KG1 (cell line): ENCODE measurements around the gene DPP6.
A peak's percentile ranks its signal among the peaks of the same experiment; 100 is the strongest.

Experiments
- DNase-seq: peaks from one replicate; lab custom pipeline; 2025; lab: John Stamatoyannopoulos, UW

The DPP6 gene

DNA sequence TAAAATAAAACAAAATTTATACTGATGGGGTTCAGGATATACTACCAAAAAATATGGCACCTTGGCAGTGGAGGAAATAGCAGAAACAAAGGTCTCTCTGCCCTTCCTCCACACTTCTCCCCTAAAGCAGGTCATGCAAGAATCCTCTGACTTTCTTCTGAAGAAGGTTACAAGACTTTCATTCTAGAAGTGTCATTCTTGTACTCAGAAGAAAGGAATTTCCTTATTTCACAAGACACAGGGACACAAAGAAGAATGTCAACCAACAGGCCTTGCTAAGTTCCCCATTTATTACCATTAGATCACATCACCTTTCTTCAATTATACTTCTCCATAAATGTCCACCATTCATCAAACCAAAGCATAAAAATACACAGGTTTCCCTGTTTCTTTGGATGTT lies 480.6 kb downstream of the DPP6 start:
- peak; percentile 0 for DNase-seq

DNA sequence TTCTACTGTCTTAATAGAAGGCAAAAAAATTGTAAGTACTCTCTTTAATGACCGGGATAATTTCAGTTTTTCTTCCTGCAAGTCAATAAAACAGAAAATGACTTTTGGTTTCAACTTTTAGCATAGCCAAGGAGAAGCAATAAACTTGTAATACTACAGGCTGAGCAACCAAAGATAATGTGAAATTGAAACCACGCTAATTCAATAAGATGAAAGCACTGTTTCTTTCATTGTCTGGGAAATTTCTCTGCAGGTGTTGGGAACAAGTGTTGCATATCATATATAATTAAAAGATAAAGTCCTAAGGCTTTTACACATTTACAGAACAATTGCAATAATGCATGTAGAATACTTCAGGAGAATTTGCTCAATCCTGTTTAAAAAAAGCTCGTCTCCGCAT lies 488.4 kb downstream of the DPP6 start:
- DNase-seq: no peak

DNA sequence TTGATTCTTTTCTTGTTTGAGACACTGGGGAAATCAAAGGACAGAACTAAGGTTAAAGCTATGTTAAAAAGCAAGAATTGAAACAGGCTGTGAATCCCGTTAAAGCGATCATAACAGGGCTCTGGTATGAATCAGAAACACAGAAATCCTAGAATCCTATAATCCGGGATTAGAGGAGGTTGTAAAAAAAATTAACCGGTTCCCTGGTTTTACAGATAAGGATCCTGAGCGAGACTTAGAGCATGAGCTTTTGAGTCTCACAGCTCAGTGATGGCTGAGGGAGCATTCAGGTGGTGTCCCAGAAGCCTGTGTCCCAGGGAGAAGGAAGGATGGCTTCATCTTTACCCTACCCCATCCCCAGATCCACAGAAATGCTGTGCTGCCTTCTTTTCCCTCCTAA lies 489.4 kb downstream of the DPP6 start:
- no peak for DNase-seq

DNA sequence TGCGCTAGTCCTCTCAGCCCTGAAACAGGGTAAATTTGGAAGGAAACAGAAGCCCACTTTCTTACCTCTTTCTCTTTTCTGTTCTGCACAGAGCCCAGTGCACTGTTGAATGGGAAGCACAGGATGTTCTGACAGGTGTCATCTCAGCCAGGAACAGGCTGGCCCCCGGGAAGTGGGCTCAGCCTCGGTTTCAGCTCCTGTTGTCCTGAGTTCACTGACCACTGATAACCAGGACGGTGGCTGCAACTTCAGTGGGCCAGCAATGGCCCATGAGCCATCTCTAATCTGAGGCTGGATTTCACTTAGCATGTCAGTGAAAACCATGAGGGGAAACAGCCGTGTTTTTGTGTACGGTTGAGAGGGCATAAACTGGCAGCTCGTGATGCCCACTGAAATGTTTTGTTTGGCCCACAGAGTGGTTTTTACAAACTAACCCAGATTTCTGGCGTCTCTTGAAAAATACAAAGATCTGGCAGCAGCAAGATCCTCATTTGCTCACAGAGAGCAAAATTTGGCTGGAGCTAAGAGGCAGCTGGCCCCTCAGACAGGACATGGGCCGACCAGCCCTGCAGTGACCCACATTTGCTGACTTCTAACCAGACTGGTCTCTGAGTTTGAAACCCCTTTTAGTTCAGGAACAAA lies 494.9 kb downstream of the DPP6 start:
- no peak for DNase-seq

DNA sequence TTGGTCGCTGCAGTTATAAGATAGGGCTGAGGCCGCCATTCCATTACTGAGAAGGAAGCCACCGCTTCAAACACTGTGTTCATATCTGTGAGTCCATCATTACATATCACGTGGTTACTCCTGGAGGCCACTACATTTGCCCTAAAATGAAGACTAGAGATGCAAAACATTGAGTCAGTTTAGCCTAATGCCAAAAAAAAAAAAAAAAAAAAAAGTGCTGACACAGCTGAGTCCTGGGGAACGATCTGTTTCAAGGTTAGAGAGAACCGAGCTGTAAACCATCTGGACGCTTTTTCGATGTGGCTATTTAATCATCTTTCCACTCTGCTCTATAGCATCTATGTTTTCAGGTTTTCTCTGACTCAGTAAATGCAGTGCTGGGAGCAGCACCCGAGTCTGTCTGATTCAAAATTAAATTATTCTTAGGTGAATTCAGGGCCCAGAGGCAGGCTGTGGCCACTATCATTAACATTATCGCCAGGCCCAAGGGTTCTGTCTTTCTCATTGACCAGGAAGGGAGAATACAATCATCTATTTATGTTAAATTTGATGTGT lies 501.6 kb downstream of the DPP6 start:
- DNase-seq: no peak

DNA sequence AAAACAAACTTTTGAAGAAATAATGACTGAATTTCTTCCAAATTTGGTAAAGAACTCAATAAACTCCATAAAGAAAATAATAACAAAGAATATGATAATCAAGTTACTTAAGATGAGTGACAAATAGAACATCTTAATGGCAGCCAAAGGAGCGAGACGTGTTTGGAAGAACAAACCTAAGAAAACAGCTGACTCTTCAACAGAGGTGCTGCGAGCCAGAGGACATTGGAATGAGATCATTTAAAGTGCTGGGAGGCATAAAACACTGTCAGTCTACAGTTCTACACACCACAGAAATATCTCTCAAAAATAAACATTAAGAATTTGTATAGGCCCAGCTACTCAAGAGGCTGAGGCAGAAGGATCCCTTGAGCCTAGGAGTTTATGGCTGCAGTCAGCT lies 507.3 kb downstream of the DPP6 start:
- DNase-seq: no peak

DNA sequence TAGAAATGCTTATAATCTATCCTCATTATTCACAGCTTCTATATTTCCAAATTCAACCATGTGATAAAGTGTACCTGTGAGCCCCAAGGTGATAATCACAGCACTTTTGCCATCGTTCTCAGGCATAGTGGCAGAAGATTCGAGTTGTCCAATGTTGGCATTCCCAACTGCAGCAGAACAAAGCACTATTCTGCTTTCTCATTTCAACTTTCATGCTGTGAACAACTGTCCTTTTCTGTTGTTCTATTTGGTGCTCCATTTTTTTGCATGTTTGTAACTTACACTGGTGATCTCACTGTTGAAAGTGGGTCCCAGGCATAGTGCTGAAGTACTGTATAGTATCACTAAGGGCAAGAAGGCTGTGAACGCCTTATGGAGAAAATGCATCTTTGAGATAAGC lies 512.5 kb downstream of the DPP6 start:
- DNase-seq: no peak

DNA sequence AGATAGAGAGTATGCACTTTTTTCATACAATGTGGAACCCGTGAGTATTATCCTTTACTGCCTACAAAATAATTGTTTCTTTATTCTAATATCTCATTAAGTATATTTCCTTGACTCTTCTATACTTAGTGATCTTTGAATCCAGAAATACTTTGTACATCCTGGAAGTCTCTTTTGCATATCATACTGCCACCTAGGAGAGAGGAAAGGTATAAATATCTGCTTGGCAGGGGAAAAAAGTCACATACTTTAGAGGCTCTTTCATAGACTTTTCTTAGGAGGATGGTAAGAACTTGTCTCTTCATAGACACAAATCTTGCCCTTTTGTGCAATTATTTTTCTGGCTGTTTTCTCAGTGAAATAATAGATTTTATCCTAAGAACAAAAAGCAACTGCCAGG lies 514.7 kb downstream of the DPP6 start:
- DNase-seq: no peak

DNA sequence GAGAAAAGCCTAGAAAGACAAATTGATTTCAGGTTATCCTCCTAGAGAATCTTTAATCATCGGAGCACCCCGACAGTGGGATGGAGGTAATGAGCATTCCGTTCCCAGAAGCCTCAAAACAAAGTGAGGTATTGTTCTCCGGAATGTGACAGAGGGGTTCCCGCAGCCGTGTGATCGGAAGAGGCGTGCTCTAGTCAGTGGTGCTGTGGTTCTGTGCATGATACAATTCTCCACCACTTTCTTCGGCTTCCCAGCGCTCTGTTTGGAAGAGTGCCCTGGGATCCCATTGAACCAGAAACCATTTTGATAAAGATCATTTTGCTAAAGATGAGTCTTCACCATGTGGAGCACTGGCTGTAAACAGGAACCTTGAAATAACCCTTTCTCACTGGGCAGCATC lies 516.1 kb downstream of the DPP6 start:
- no peak for DNase-seq

DNA sequence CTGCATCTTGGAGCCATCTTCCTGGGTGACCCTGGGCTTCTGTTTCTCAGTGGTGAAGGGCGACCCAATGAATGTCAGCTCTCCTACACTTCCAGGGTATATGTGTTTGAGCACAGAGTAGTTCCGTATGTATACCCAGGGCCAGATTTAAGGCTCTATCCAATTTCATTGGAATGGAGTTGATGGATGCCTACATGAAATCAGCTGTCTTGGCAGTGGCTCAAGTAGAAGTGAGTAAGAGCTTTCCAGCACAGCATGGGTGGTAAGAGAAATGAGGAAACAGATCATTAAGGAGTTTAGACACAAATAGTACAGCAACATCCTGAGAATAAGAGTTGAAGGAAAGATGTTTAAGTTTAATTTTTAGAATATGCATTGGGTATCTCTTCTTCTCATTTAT lies 517.7 kb downstream of the DPP6 start:
- no peak for DNase-seq

DNA sequence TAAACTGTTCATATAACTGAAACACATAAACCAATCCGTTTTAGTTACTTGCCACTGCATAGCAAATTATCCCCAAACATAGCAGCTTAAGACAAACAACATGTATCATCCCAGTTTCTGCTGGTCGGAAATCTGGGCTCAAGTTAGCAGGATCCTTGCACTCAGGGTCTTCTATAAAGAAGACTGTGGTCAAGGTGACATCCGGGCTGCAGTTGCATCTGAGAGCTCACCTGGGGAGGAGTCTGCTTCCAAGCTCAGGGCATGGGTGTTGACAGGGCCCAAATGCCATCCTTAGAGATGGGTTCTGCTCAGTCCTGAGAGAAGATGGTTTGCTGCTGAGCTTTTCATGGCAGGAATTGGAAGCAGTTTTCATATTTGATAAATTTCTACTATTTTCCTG lies 519.6 kb downstream of the DPP6 start:
- DNase-seq: no peak

DNA sequence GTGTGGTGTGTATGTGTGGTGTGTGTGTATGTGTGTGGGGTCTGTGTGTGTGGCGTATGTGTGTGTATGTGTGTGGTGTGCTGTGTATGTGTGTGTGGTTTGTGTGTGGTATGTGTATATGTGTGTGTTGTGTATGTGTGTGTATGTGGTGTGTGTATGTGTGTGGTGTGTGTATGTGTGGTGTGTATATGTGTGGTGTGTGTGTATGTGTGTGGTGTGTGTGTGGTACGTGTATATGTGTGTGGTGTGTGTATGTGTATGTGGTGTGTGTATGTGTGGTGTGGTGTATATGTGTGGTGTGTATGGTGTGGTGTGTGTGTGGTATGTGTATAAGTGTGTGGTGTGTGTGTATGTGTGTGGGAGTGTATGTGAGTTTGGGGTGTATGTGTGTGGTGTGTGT lies 522.0 kb downstream of the DPP6 start:
- DNase-seq: no peak

DNA sequence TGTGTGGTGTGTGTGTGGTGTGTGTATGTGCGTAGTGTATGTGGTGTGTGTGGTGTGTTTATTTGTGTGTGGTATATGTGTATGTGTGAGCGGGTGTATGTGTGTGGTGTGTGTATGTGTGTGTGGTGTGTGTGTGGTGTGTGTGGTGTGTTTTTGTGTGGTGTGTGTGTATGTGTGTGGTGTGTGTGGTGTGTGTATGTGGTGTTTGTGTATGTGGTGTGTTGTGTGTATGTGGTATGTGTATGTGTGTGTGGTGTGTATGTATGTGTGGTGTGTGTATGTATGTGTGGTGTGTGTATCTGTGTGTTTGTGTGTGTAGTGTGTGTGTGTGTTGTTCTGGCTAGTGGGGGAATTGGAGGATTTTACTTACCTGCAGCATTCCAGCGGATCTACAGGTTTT lies 523.3 kb downstream of the DPP6 start:
- DNase-seq: no peak

DNA sequence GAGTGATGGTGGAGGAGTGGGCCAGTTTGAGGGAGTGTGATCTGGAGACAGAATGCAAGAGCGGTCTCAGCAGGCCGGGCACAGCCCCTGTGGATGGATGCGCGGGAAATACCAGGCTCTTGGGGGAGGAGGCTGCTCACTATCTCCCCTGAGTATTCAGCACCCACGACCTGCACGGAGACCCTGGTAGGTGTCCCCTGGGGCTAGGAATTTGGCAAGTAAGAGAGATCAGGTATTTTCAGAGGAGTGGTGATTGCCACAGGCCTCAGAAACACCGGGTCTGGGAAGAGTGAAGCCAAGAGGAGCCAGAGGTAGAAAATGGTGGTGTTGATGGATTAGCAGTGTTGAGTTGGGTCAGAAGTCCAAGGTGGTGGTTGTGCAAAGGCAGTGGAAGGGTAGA lies 524.4 kb downstream of the DPP6 start:
- no peak for DNase-seq

DNA sequence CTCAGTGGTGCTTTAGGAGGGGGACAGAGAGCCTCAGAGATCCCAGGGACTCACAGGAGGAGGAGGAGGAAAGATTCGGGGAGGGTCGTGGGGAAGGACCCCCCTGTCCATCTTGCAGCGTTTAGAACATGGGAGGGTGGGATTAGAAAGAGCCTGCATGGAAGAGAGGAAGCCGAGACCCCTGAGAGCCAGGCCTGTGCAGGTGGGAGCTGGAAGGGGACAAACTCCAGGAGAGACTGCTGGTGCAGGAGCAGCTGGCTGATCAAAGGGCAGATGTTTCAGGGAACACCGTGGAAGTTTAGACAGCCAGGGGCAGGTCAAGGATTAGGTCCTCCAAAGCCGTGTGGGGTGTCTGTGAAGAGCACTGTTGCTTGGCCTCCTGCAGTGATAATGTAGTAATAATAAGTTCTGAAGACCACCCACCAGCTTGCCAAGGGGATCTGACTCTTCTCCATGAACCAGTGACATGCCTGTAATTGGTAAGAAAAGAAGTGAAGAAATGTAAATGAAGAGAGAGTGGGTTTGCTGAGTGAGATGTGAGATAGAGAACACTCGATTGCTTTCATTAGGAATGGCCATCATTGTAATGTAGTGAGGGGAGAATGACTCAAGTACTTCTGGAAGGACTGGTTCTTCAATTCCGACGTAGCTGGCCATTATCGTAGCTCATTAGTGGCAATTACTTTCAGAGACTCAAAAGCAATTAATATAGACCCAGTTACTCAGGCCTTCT lies 525.1 kb downstream of the DPP6 start:
- no peak for DNase-seq

DNA sequence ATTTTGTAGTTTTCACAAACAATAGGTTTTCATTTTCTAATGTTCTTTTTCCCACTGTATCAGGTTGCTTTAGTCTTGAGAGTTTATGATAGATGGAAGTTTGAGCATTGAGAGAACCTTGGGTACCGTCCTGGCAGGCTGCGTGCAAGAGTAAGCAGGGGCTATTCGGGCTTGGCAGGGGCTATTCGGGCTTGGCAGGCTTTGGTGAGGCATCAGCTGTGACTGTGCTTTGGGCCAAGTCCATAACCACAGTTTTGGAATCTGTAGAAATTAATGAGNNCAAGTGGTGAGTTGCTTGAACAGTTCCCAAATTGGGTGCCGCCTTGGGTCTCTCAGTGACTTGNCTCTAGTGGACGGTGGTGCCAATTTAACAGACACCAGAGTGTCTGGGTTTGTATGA lies 526.1 kb downstream of the DPP6 start:
- DNase-seq: no peak

DNA sequence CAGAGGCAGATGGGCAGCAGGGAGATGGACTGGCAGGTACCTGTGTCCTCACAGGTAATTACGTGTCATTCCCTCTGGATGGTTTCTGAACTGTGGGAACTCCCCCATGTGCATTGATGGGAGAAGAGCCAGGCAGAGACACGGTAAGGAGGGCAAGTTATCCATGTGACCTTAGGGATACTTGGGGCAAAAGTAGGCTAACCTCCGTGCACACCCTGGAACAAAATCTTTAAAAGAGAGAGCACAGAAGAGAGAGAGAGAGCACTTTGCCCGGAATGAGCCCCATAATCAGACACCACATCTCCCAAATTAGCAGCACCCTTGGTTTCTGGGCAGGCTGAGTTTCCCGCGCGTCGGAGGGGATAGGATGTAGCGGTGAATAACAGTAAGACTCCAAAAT lies 527.5 kb downstream of the DPP6 start:
- no peak for DNase-seq

DNA sequence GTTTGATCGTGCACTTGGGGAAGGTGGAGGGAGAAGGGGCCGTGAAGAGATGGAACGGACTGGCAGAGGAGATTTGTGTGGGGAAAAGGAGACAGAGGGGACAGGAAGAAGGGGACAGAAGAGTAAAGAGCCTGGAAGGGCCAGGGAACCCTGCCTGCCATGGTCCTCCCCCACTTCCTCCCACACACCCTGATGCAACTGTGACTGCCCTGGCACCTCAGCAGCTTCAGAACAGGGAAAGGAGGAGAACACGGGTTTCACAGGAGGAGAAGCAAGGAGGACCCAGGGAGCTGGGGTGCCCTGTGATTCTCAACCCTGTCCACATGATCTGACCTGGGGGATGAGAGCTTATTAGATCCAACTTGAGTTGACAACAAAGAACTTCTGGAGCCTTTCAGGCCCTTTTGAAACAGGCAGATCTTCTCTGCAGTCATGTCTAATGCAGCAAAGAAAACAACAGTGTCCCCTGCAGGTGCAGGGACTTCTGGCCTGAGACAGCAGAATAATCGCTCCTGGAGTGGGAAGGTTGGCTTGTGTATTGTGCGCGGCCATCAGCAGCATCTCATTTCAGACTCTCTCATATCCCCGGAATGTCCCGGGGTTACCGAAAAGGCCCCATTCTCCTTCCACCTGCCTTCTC lies 529.2 kb downstream of the DPP6 start:
- no peak for DNase-seq

DNA sequence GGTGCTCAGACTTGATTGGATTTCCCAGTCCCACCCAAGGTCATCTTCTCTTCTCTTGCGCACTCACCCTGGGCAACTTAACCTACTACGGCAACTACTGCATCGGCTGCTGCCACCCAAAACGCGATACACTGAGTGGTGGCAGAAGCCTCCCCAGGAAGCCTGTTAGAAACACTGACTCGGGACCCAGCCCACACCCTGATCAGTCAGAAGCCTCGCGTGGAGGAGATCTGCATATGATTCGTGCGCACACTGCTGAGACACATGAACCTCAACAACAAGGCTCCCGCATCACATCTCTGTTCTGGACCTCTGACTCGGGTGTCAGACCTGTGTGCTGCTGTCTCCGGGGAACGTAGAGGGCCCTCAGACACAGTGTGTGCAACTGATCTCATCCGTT lies 531.3 kb downstream of the DPP6 start:
- no peak for DNase-seq

DNA sequence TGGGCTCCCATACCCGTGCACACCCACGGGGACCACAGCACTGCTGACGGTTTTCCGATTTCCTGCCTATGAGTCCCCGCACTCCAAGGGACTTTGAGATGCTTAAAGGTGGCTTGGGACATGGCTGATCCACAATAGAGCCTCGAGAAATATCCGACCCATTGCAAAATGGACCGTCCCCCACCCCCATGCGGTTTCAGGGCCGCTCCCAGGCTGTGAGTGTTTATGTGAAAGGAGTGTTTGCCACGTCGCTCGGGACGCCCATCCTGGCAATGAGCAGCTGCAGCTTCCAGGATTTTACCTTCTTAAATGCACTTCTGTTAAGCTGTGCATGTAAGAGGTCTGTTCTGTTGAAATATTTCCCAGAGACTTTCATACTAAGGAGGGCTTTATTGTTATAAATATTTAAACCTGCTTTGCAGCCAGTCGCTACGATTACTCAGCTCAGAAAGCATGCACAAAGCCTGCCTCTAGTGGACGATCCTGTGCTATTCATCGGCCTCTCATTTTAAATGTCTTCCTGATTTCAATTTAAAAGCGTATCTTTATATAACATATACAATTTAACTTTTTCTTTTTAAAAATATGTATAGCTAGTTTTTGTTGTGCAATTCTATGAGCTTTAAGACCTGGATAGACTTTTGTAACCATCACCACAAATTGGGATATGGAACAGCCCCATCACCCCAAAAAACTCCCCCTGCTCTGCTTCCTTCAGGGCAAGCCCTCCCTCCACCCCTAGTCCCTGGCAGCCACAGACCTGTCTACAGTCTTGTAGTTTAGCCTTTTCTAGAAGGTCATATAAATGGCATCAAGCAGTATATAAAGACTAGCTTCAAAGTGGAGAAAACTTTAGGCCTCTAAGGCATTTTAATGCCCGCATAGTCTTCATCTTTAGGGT lies 532.4 kb downstream of the DPP6 start:
- no peak for DNase-seq

DNA sequence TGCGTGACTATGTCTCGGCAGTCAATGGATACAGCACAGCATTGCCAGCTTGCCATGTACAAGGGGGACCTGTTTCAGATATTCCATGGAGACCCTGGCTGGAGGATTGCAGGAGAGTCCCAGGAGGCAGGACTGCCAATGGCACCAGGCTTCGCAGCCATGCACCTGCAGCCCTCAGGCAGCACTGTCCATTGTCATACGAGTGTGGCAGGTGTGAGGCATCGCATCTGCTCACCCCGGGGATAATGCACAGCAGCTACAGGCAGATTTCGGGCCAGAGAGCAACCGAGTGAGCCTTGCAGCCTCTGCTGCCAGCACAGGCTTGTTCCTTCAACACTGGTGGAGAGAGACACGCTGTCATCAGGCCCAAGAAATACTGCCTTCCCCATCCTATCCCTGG lies 535.6 kb downstream of the DPP6 start:
- no peak for DNase-seq

DNA sequence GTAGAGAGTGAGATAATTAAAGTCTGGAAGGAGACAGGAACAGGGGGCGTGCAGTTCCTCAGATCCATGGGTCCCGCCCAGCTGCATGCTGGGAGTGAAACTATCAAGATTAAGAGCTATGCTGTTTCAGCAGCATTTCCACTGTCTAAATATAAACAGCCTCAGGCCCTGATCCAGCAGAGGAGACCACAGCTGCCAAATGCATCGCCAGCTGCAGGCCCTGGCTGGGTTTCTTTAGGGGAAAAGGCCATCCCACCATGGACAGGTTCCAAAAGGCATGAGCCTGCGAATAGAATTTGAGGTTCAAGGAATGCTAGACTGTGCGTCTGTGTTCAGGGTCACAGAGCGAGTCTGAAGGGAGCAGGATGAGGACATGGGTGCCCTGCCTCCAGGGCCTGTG lies 539.3 kb downstream of the DPP6 start:
- DNase-seq: no peak
